ENCODE measurements around the gene C16orf89.

The C16orf89 gene

DNA sequence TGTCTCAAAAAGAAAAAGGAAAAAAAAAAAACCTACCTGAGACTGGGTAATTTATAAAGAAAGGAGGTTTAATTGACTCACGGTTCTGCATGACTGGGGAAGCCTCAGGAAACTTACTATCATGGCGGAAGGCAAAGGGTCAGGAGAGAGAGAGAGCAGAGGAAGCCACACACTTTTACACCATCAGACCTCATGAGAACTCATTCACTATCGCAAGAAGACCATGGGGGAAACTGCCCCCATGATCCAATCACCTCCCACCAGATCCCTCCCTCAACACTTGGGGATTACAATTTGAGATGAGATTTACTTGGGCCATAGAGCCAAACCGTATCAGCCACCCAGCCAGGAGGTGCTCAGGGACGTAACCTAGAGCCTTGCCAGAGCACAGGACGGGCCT is 52.9 kb downstream of the C16orf89 start:
- H3K9me3 ChIP-seq (ENCODE audit: insufficient read depth, low read length, severe bottlenecking) = no peaks in the 10 kb centered on the region
- DNase-seq (no peak), ATAC-seq (ENCODE audit: insufficient read depth, low read depth) (no peak)
- no peaks in the 10 kb centered on the region for H3K36me3 ChIP-seq (ENCODE audit: insufficient read depth, low read length)
- no peak overlapping the region for H3K4me3 ChIP-seq (ENCODE audit: low read depth in 1 of 2, low read length in 2 of 2)
- no peak overlapping the region for H3K27ac ChIP-seq (ENCODE audit: low read length)
- no peak overlapping the region for H2AFZ ChIP-seq (ENCODE audit: low read depth, low read length)
- no peaks in the 10 kb centered on the region for H4K20me1 ChIP-seq (ENCODE audit: insufficient read depth, low read length)
- H3K4me1 ChIP-seq (ENCODE audit: insufficient read depth, low read length) = no peaks in the 10 kb centered on the region
- TF ChIP-seq EZH2 (IDR thresholded peaks at IDR 0.05; ENCODE audit: borderline replicate concordance, low read depth, low read length, severe bottlenecking) = no peak
- TF ChIP-seq, protein P1, sequence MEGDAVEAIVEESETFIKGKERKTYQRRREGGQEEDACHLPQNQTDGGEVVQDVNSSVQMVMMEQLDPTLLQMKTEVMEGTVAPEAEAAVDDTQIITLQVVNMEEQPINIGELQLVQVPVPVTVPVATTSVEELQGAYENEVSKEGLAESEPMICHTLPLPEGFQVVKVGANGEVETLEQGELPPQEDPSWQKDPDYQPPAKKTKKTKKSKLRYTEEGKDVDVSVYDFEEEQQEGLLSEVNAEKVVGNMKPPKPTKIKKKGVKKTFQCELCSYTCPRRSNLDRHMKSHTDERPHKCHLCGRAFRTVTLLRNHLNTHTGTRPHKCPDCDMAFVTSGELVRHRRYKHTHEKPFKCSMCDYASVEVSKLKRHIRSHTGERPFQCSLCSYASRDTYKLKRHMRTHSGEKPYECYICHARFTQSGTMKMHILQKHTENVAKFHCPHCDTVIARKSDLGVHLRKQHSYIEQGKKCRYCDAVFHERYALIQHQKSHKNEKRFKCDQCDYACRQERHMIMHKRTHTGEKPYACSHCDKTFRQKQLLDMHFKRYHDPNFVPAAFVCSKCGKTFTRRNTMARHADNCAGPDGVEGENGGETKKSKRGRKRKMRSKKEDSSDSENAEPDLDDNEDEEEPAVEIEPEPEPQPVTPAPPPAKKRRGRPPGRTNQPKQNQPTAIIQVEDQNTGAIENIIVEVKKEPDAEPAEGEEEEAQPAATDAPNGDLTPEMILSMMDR (IDR thresholded peaks at IDR 0.05; ENCODE audit: borderline replicate concordance, extremely low read depth, low read length, poor library complexity, severe bottlenecking) = no peak
- H3K79me2 ChIP-seq (ENCODE audit: insufficient read depth, low read length) = no peaks in the 10 kb centered on the region
- H3K4me2 ChIP-seq (ENCODE audit: insufficient read depth, low read length) = no peak overlapping the region
- no peaks in the 10 kb centered on the region for H3K27me3 ChIP-seq (ENCODE audit: insufficient read depth, low read length, poor library complexity)
- no peak overlapping the region for H3K9ac ChIP-seq (ENCODE audit: low read depth, low read length)

DNA sequence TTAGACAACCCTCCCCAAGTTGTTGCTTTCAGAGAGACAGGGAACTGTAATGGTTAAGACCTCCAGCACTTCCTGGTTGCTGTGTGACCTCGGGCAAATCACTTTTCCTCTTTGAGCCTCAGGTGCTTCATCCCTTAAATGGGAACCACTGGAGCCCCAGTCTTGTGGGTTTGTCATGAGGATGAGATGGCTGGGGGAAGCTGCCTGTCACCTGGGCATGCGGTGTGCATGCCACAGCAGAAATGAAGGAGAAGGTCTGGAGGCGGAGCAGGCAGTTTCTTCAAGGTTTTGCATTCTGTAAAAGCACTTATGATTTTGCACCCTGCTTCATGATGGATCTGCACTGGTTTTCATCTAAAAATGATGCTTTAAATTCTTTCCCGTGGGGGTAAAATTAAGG is 54.1 kb downstream of the C16orf89 start:
- Histone ChIP-seq H3K4me2 (ENCODE audit: insufficient read depth, low read length) (no peak overlapping the region), H3K4me1 (ENCODE audit: insufficient read depth, low read length) (no peaks in the 10 kb centered on the region), H3K4me3 (ENCODE audit: low read depth in 1 of 2, low read length in 2 of 2) (no peak overlapping the region), H3K27me3 (ENCODE audit: insufficient read depth, low read length, poor library complexity) (no peaks in the 10 kb centered on the region), H2AFZ (ENCODE audit: low read depth, low read length) (no peak overlapping the region), H3K9me3 (ENCODE audit: insufficient read depth, low read length, severe bottlenecking) (no peaks in the 10 kb centered on the region), H3K9ac (ENCODE audit: low read depth, low read length) (no peak overlapping the region), H4K20me1 (ENCODE audit: insufficient read depth, low read length) (no peaks in the 10 kb centered on the region), H3K36me3 (ENCODE audit: insufficient read depth, low read length) (no peaks in the 10 kb centered on the region), H3K27ac (ENCODE audit: low read length) (no peak overlapping the region), H3K79me2 (ENCODE audit: insufficient read depth, low read length) (no peaks in the 10 kb centered on the region)
- ATAC-seq (ENCODE audit: insufficient read depth, low read depth) = no peak
- TF ChIP-seq EZH2 (IDR thresholded peaks at IDR 0.05; ENCODE audit: borderline replicate concordance, low read depth, low read length, severe bottlenecking) = no peak
- TF ChIP-seq, protein P1 (IDR thresholded peaks at IDR 0.05; ENCODE audit: borderline replicate concordance, extremely low read depth, low read length, poor library complexity, severe bottlenecking) = no peak
- DNase-seq = no peak

DNA sequence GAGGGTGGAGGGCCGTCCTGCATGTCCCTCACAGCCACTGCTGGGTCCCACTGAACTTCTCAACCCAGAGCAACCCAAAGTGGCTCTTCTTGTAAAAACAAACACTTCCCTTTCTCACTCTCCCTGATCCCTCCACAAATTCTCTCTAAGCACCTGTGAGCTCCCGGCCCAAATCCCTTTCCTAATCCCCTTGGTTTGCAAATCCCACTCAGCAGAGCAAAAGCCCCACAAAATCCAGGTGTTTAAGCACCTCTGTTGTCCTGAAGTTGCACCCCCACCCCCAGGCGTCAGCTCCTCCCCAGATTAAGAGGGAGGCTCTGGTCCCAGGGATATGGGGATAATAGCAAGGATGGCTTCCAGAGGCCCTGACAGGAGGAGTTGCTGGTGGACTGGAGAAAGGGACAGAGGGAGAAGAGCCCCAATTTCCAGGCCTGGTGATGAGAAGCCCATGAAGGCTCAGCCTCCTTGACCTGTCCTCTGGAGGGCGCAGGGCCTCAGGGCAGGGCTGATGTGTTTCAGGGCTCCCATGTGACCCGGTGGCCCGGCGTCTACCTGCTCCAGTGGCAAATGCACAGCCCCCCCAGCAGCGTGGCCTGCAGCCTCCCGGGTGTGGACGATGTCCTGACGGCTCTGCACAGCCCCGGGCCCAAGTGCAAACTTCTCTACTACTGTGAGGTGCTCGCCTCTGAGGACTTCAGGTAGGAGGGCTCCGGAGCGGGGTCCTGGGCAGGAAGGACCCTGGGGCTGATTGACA is 55.0 kb downstream of the C16orf89 start:
- no peak overlapping the region for H3K4me2 ChIP-seq (ENCODE audit: insufficient read depth, low read length)
- H3K27me3 ChIP-seq (ENCODE audit: insufficient read depth, low read length, poor library complexity) = no peaks in the 10 kb centered on the region
- DNase-seq (no peak), ATAC-seq (ENCODE audit: insufficient read depth, low read depth) (no peak)
- no peak overlapping the region for H3K9ac ChIP-seq (ENCODE audit: low read depth, low read length)
- no peak overlapping the region for H2AFZ ChIP-seq (ENCODE audit: low read depth, low read length)
- no peaks in the 10 kb centered on the region for H3K9me3 ChIP-seq (ENCODE audit: insufficient read depth, low read length, severe bottlenecking)
- no peak overlapping the region for H3K27ac ChIP-seq (ENCODE audit: low read length)
- no peaks in the 10 kb centered on the region for H3K4me1 ChIP-seq (ENCODE audit: insufficient read depth, low read length)
- no peaks in the 10 kb centered on the region for H3K36me3 ChIP-seq (ENCODE audit: insufficient read depth, low read length)
- TF ChIP-seq EZH2 (IDR thresholded peaks at IDR 0.05; ENCODE audit: borderline replicate concordance, low read depth, low read length, severe bottlenecking) = no peak
- TF ChIP-seq, protein P1 (IDR thresholded peaks at IDR 0.05; ENCODE audit: borderline replicate concordance, extremely low read depth, low read length, poor library complexity, severe bottlenecking) = no peak
- H3K79me2 ChIP-seq (ENCODE audit: insufficient read depth, low read length) = no peaks in the 10 kb centered on the region
- no peaks in the 10 kb centered on the region for H4K20me1 ChIP-seq (ENCODE audit: insufficient read depth, low read length)
- no peak overlapping the region for H3K4me3 ChIP-seq (ENCODE audit: low read depth in 1 of 2, low read length in 2 of 2)
